SK-N-SH (cell line): ENCODE results near the gene PPP1R14C. TPM values are rescaled to one million over a fixed set of nuclear protein-coding genes. Genes with fewer than 3 reads are reported as not detected.

Experiments
- CTCF ChIA-PET: fragments of 300-600, 350-600 bp; formaldehyde crosslinking; extraction: SDS; loops from one replicate; lab custom pipeline; 2021; lab: Yijun Ruan, JAX
- POLR2A ChIA-PET: fragments of 350-600 bp; sonication (Branson Sonifier 250); formaldehyde crosslinking; extraction: SDS; loops from one replicate; lab custom pipeline; 2020; ENCODE audit warnings: antibody characterized with exemption, inconsistent platforms; lab: Yijun Ruan, JAX
- DNase-seq: peaks from one replicate; pipeline ENCODE4 v3.0.0; 2012
- H2AFZ ChIP-seq: fragments of 200-600 bp; sonication (generic); 2 replicates; pipeline ENCODE4 v1.8.1; 2016; ENCODE audit warnings: antibody characterized with exemption, mild to moderate bottlenecking, low read depth
- H3F3A ChIP-seq: fragments of 200-600 bp; sonication (generic); replicated peaks from 2 replicates; pipeline ENCODE3; 2016; ENCODE audit warnings: antibody characterized with exemption, mild to moderate bottlenecking; ENCODE audit not compliant: insufficient read depth
- H3K27ac ChIP-seq, 2 experiments: fragments of 200-500 bp in 1 of 2; fragments of 200-600 bp in 1 of 2; sonication (Bioruptor generic) in 1 of 2; sonication (generic), shearing (Covaris generic) in 1 of 2; 2 replicates each; pipeline versions ENCODE4 v1.5.1 to v1.6.1; 2014 to 2016; ENCODE audit warnings: low read depth in 2 of 2, inconsistent platforms in 1 of 2, low read length in 1 of 2, mild to moderate bottlenecking in 1 of 2, mixed read lengths in 1 of 2
- H3K27me3 ChIP-seq: fragments of 200-600 bp; sonication (generic), shearing (Covaris generic); 2 replicates; pipeline ENCODE4 v1.6.1; 2016; ENCODE audit warnings: mixed run types; ENCODE audit not compliant: insufficient read depth
- H3K36me3 ChIP-seq, 2 experiments: fragments of 200-500 bp in 1 of 2; fragments of 200-600 bp in 1 of 2; sonication (Bioruptor generic) in 1 of 2; sonication (generic) in 1 of 2; replicated peaks in 1 of 2; 2 replicates each; pipeline versions ENCODE3 to v1.5.1; 2014 to 2016; ENCODE audit warnings: low read length in 1 of 2, mild to moderate bottlenecking in 1 of 2; ENCODE audit not compliant: insufficient read depth in 2 of 2, control insufficient read depth in 1 of 2
- H3K4me1 ChIP-seq, 2 experiments: fragments of 200-500 bp in 1 of 2; fragments of 200-600 bp in 1 of 2; sonication (Bioruptor generic) in 1 of 2; sonication (generic), shearing (Covaris generic) in 1 of 2; 2 replicates each; pipeline versions ENCODE4 v1.5.1 to v1.6.1; 2014 to 2016; ENCODE audit warnings: low read depth in 1 of 2, low read length in 1 of 2, mixed run types in 1 of 2; ENCODE audit not compliant: insufficient read depth in 2 of 2, control insufficient read depth in 1 of 2
- H3K4me2 ChIP-seq: fragments of 200-600 bp; sonication (generic), shearing (Covaris generic); 2 replicates; pipeline ENCODE4 v1.6.1; 2017; ENCODE audit warnings: mixed run types
- H3K4me3 ChIP-seq, 2 experiments: fragments of 200-500 bp in 1 of 2; fragments of 200-600 bp in 1 of 2; sonication (Bioruptor generic) in 1 of 2; sonication (generic), shearing (Covaris generic) in 1 of 2; 2 replicates each; pipeline versions ENCODE4 v1.5.1 to v1.8.1; 2014 to 2016; ENCODE audit warnings: low read depth in 2 of 2, inconsistent platforms in 1 of 2, low read length in 1 of 2, mild to moderate bottlenecking in 1 of 2, mixed read lengths in 1 of 2, moderate library complexity in 1 of 2
- H3K79me2 ChIP-seq: fragments of 200-600 bp; sonication (generic); 2 replicates; pipeline ENCODE4 v1.8.1; 2017; ENCODE audit warnings: mild to moderate bottlenecking; ENCODE audit not compliant: insufficient read depth
- H3K9ac ChIP-seq: fragments of 200-600 bp; sonication (generic); 2 replicates; pipeline ENCODE4 v1.6.1; 2017; ENCODE audit warnings: mixed run types
- H3K9me2 ChIP-seq: fragments of 200-600 bp; sonication (generic); 2 replicates; pipeline ENCODE4 v1.6.1; 2017; ENCODE audit warnings: mixed run types
- H3K9me3 ChIP-seq: fragments of 200-600 bp; sonication (generic); 2 replicates; pipeline ENCODE4 v1.6.1; 2017; ENCODE audit warnings: mixed run types, mild to moderate bottlenecking, moderate library complexity
- H4K20me1 ChIP-seq: fragments of 200-600 bp; sonication (generic); 2 replicates; pipeline ENCODE4 v1.6.1; 2017; ENCODE audit warnings: mild to moderate bottlenecking, mixed run types; ENCODE audit not compliant: insufficient read depth
- CTCF ChIP-seq: fragments of 200-600 bp; sonication (generic); IDR thresholded peaks from 2 replicates; pipeline ENCODE4 v1.6.1; 2017; ENCODE audit warnings: antibody characterized with exemption, mild to moderate bottlenecking, moderate library complexity
- ELF1 ChIP-seq: IDR thresholded peaks from 2 replicates; pipeline ENCODE4 v1.4.0; 2012
- FOSL2 ChIP-seq: IDR thresholded peaks from 2 replicates; pipeline ENCODE4 v1.4.0; 2012; ENCODE audit warnings: low read depth, mild to moderate bottlenecking, moderate library complexity, borderline replicate concordance
- FOXM1 ChIP-seq: IDR thresholded peaks from 2 replicates; pipeline ENCODE4 v1.4.0; 2012; ENCODE audit warnings: low read depth, mild to moderate bottlenecking
- MAX ChIP-seq: IDR thresholded peaks from 2 replicates; pipeline ENCODE4 v1.4.0; 2012; ENCODE audit warnings: low read depth
- MXI1 ChIP-seq: IDR thresholded peaks from 2 replicates; pipeline ENCODE4 v1.6.1; 2012; ENCODE audit warnings: mild to moderate bottlenecking, low read depth, low read length, improper control_type of control experiment
- NRF1 ChIP-seq: IDR thresholded peaks from 2 replicates; pipeline ENCODE4 v1.6.1; 2012; ENCODE audit warnings: low read depth, mild to moderate bottlenecking, low read length
- POLR2AphosphoS5 ChIP-seq: IDR thresholded peaks from 2 replicates; pipeline ENCODE4 v1.6.1; 2012; ENCODE audit warnings: low read depth, low read length
- RAD21 ChIP-seq: IDR thresholded peaks from 2 replicates; pipeline ENCODE4 v1.6.1; 2012; ENCODE audit warnings: mild to moderate bottlenecking, low read length
- REST ChIP-seq: IDR thresholded peaks from 2 replicates; pipeline ENCODE4 v1.6.1; 2012; ENCODE audit warnings: mild to moderate bottlenecking, low read depth, low read length, moderate library complexity
- RFX5 ChIP-seq: IDR thresholded peaks from 2 replicates; pipeline ENCODE4 v1.6.1; 2012; ENCODE audit warnings: mild to moderate bottlenecking, improper control_type of control experiment, low read length
- SIN3A ChIP-seq: IDR thresholded peaks from 2 replicates; pipeline ENCODE4 v1.6.1; 2012; ENCODE audit warnings: low read depth, mild to moderate bottlenecking, low read length, moderate library complexity, borderline replicate concordance
- TEAD4 ChIP-seq: IDR thresholded peaks from 2 replicates; pipeline ENCODE4 v1.4.0; 2012; ENCODE audit warnings: mild to moderate bottlenecking, borderline replicate concordance; ENCODE audit not compliant: insufficient read depth
- ZBTB33 ChIP-seq: IDR thresholded peaks from 2 replicates; pipeline ENCODE4 v1.4.0; 2012; ENCODE audit warnings: low read depth, borderline replicate concordance
- WGBS: methylation state at CpG from one replicate; pipeline ENCODE4 v1.1.6; 2017; ENCODE audit warnings: low lambda C conversion rate; 5-methylcytosine and 5-hydroxymethylcytosine counted together
- polyA plus RNA-seq, 3 experiments: library from polyadenylated mRNA; depleted of rRNA; stranded (reverse); fragments of >200 nt; gene quantifications; 2 replicates each; pipeline ENCODE4 v1.2.3, GENCODE V29; 2012

The PPP1R14C gene
- polyA plus RNA-seq, 1 of the 3 experiments (the other 2 are of a cell fraction) = not detected

- Histone ChIP-seq H3K27ac (no peak overlapping the region), H3K9me3 (no peaks in the 10 kb centered on the region), H3K36me3 (no peaks in the 10 kb centered on the region), H2AFZ (no peak overlapping the region), H3K9me2 (no peaks in the 10 kb centered on the region), H3K79me2 (no peaks in the 10 kb centered on the region), H3K4me2 (no peak overlapping the region), H3K4me1 (no peaks in the 10 kb centered on the region), H3K9ac (no peak overlapping the region), H3K27me3 (peaks cover 1% of the 10 kb centered on the region; the same call in 1 of the 2 replicates), H3K4me3 (no peak overlapping the region), H4K20me1 (no peaks in the 10 kb centered on the region), H3F3A (no peaks in the 10 kb centered on the region)
- TF ChIP-seq ZBTB33 = no peak
- ChIA-PET CTCF (interaction anchor here (0.7 to 0.9 kb wide), 2 partner anchors 107 to 1395 kb away, joined by 3 read pairs; no protein-coding TSS in a partner anchor), POLR2A (no interaction called here)
- 38% methylated on average over 4 of the region's 12 CpGs for WGBS
- DNase-seq = no peak
Measured at GRCh38 chr6:150177952-150178520, 35.2 kb downstream of the PPP1R14C start.

GRCh38 chr6:150179030-150179429 lies 36.2 kb downstream of the PPP1R14C start:
- Histone ChIP-seq H3K4me3 (no peak overlapping the region), H3K9ac (no peak overlapping the region), H3K79me2 (no peaks in the 10 kb centered on the region), H3K27ac (no peak overlapping the region)
- POLR2A ChIA-PET = no interaction called here
- TF ChIP-seq NRF1 = no peak
- TF ChIP-seq FOXM1 = no peak
- no peak for TF ChIP-seq RFX5
- TF ChIP-seq POLR2AphosphoS5 = no peak
- no peak for TF ChIP-seq SIN3A
- no peak for TF ChIP-seq ZBTB33
- no peak for TF ChIP-seq ELF1
- TF ChIP-seq REST = no peak
- no peak for TF ChIP-seq MXI1
- TF ChIP-seq FOSL2 = no peak
- no peak for TF ChIP-seq RAD21
- TF ChIP-seq MAX = no peak
- TF ChIP-seq TEAD4 = no peak
- TF ChIP-seq CTCF = no peak
- TF ChIP-seq, all 33 proteins: peak for 0
- no peaks in the 10 kb centered on the region for H3K36me3 ChIP-seq
- H3K27me3 ChIP-seq = no peaks in the 10 kb centered on the region; the same call in 1 of the 2 replicates
- 21% methylated on average over 1 of the region's 3 CpGs for WGBS
- no peaks in the 10 kb centered on the region for H3K9me2 ChIP-seq
- no peaks in the 10 kb centered on the region for H3K9me3 ChIP-seq
- no peaks in the 10 kb centered on the region for H3F3A ChIP-seq
- H3K4me2 ChIP-seq = no peak overlapping the region
- H2AFZ ChIP-seq = no peak overlapping the region
- CTCF ChIA-PET = interaction anchor here (0.7 kb wide), 1 partner anchor 1396 kb away, joined by 3 read pairs; no protein-coding TSS in a partner anchor
- H4K20me1 ChIP-seq = no peaks in the 10 kb centered on the region
- H3K4me1 ChIP-seq = no peaks in the 10 kb centered on the region
- no peak for DNase-seq
